MM.1S (cell line): ENCODE measurements around the gene KRTAP10-6.

Experiments
- EZH2phosphoT487 ChIP-seq: fragments of 300-600 bp; sonication (generic); IDR thresholded peaks from 2 replicates; pipeline ENCODE4 v1.6.1; 2018; ENCODE audit warnings: antibody characterized with exemption, low read length
- TF ChIP-seq, protein P1 (sequence below): fragments of 300-600 bp; sonication (generic); IDR thresholded peaks from 2 replicates; pipeline ENCODE4 v1.5.1; 2016; ENCODE audit warnings: antibody characterized with exemption, low read length, mixed read lengths

GRCh38 chr21:44603109-44603875 lies 11.0 kb upstream of the KRTAP10-6 start:
- TF ChIP-seq, protein P1, sequence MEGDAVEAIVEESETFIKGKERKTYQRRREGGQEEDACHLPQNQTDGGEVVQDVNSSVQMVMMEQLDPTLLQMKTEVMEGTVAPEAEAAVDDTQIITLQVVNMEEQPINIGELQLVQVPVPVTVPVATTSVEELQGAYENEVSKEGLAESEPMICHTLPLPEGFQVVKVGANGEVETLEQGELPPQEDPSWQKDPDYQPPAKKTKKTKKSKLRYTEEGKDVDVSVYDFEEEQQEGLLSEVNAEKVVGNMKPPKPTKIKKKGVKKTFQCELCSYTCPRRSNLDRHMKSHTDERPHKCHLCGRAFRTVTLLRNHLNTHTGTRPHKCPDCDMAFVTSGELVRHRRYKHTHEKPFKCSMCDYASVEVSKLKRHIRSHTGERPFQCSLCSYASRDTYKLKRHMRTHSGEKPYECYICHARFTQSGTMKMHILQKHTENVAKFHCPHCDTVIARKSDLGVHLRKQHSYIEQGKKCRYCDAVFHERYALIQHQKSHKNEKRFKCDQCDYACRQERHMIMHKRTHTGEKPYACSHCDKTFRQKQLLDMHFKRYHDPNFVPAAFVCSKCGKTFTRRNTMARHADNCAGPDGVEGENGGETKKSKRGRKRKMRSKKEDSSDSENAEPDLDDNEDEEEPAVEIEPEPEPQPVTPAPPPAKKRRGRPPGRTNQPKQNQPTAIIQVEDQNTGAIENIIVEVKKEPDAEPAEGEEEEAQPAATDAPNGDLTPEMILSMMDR, result no peak
- no peak for TF ChIP-seq EZH2phosphoT487
